BJ (cell line): ENCODE measurements around the gene TEKT5. TPM values are rescaled to one million over a fixed set of nuclear protein-coding genes. Genes with fewer than 3 reads are reported as not detected.

Experiments used
- CTCF ChIA-PET: fragments of 350-600 bp; formaldehyde crosslinking; extraction: SDS; loops from one replicate; lab custom pipeline; 2021; ENCODE audit warnings: antibody characterized with exemption, inconsistent platforms; lab: Yijun Ruan, JAX
- POLR2A ChIA-PET: fragments of 300-600 bp; sonication (Branson Sonifier 250); formaldehyde crosslinking; extraction: SDS; loops from one replicate; lab custom pipeline; 2021; ENCODE audit warnings: antibody characterized with exemption; lab: Charles Lee
- DNase-seq: peaks from one replicate; pipeline ENCODE4 v3.0.0-alpha.2; 2011; ENCODE audit warnings: low read depth
- H3K27me3 ChIP-seq: 2 replicates; pipeline ENCODE4 v1.6.0; 2011; ENCODE audit warnings: low read length; ENCODE audit not compliant: control insufficient read depth, insufficient read depth
- H3K36me3 ChIP-seq: 2 replicates; pipeline ENCODE4 v1.5.1; 2011; ENCODE audit warnings: low read length; ENCODE audit not compliant: control insufficient read depth, insufficient read depth
- H3K4me3 ChIP-seq: 2 replicates; pipeline ENCODE4 v1.5.1; 2011; ENCODE audit warnings: low read depth, mild to moderate bottlenecking, control low read depth, low read length
- CTCF ChIP-seq: IDR thresholded peaks from 2 replicates; pipeline ENCODE4 v1.5.1; 2011; ENCODE audit warnings: low read depth, mild to moderate bottlenecking, control low read depth, inconsistent platforms, low read length, moderate library complexity; ENCODE audit not compliant: insufficient read depth
- polyA plus RNA-seq: library from polyadenylated mRNA; depleted of rRNA; stranded (reverse); fragments of >200 nt; gene quantifications from 2 replicates; pipeline ENCODE4 v1.2.3, GENCODE V29; 2011

Gene TEKT5
- polyA plus RNA-seq, 1 experiment, result not detected

- TF ChIP-seq CTCF, result no peak
- DNase-seq, result no peak
- Histone ChIP-seq H3K4me3 (no peak overlapping the region), H3K36me3 (no peaks in the 10 kb centered on the region), H3K27me3 (no peaks in the 10 kb centered on the region; the same call in 1 of the 2 replicates)
- ChIA-PET POLR2A (no interaction called here), CTCF (interaction anchor here (0.7 to 1.4 kb wide), 3 partner anchors 22 to 91 kb away, joined by 4 read pairs; no protein-coding TSS in a partner anchor)
Measured at GRCh38 chr16:10667239-10667638, 27.5 kb downstream of the TEKT5 start.

- CTCF ChIA-PET, result no interaction called here
- no peak for TF ChIP-seq CTCF
- Histone ChIP-seq H3K4me3 (no peak overlapping the region), H3K27me3 (peaks cover 2% of the 10 kb centered on the region), H3K36me3 (no peaks in the 10 kb centered on the region)
- POLR2A ChIA-PET, result no interaction called here
- no peak for DNase-seq
Measured at GRCh38 chr16:10666291-10666690, 28.4 kb downstream of the TEKT5 start.

GRCh38 chr16:10665166-10665565 lies 29.6 kb downstream of the TEKT5 start:
- ChIA-PET CTCF (no interaction called here), POLR2A (no interaction called here)
- no peak for TF ChIP-seq CTCF
- Histone ChIP-seq H3K36me3 (no peaks in the 10 kb centered on the region), H3K4me3 (no peak overlapping the region), H3K27me3 (peaks cover 2% of the 10 kb centered on the region)
- DNase-seq, result no peak

GRCh38 chr16:10664720-10665126 lies 30.0 kb downstream of the TEKT5 start:
- ChIA-PET CTCF (no interaction called here), POLR2A (no interaction called here)
- peaks cover 2% of the 10 kb centered on the region for H3K27me3 ChIP-seq
- no peaks in the 10 kb centered on the region for H3K36me3 ChIP-seq
- TF ChIP-seq CTCF, result no peak
- no peak for DNase-seq
- no peak overlapping the region for H3K4me3 ChIP-seq

- Histone ChIP-seq H3K27me3 (peaks cover 2% of the 10 kb centered on the region), H3K4me3 (no peak overlapping the region), H3K36me3 (no peaks in the 10 kb centered on the region)
- POLR2A ChIA-PET, result no interaction called here
- CTCF ChIA-PET, result no interaction called here
- TF ChIP-seq CTCF, result no peak
- no peak for DNase-seq
Measured at GRCh38 chr16:10663744-10664143, 31.0 kb downstream of the TEKT5 start.
